ENCODE data around the gene GABRD.

The GABRD gene

DNA sequence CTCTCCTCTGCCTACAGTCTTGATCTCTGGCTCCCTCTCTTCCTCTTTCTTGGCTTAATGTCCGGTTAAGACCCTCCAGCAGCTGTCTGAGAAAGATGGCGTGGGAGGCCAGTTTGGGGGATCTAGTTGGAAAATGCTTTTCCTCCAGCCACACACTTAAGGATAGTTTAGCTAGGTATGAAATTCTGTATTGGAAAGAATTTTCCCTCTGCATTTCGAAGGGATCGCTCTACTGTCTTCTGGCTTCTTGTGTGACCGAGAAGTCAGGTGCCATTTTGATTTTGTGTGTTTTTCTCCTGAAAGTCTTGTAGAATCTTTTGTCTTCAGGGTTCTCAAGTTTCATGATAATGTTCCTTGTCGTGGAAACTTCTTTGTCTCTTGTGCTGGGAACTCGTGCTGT lies 59.0 kb downstream of the GABRD start:
- DNase-seq (ENCODE audit: low spot score), result no peak

DNA sequence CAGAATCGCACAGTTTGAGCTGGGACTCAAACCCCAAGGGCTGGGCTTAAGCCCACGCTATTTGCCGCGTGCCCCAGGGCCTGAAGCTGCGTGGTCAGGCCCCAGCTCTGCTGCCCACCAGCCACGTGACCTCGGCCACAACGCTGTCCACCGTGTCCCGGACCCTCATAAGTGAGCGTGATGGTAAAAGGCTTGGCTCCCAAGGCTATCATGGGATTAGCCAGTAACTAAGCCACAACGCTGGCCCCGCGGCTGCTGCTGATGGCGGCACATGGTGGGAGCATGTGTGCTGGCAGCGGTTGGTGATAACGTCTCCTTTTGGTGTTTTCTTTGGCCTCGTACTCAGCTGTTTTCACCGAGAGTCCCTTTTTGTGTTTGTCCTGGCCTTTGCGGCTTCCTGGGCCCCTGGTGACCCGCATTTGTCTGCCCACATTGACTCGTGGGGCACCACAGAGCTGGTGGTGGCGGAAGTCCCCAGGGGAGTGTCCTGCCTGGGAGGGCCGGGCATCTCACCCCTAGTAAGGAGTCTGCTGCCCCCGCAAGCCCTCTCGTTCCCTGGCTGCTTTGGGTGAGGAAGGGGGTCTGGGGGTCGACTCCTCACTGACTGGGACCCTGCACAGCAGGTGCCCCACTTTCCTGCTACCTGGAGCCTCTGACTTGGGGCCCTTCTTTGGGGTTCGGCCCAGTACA lies 60.4 kb downstream of the GABRD start:
- DNase-seq (ENCODE audit: low spot score), result no peak

DNA sequence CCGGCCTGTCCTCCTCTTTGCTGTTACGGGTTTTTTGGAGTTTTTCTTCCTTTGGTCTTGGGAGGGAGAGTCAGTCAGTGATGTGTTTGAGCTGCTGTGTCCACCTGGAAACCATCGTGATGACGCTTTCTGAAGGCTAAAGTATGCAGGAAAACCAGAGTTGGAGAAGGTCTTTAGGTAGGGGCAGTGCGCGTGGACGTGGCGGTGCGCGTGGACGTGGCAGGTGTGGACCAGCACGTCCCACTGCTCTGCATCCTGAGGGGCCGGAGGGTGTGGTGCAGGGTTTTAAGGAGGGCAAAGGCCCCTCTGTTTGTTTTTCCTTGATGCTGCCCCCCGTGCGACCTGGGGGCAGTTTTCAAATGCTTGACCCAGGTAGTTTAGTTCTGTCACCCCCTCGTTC lies 61.0 kb downstream of the GABRD start:
- DNase-seq (ENCODE audit: low spot score), result no peak
